SJCRH30 (cell line): ENCODE measurements around the gene SAMD13. TPM values are rescaled to one million over a fixed set of nuclear protein-coding genes. Genes with fewer than 3 reads are reported as not detected.

ENCODE experiments used
- DNase-seq, 2 experiments: peaks; one replicate each; pipeline ENCODE4 v3.0.0-alpha.2; 2015 to 2020
- H3K27ac ChIP-seq: fragments of 250-450 bp; sonication (Bioruptor Pico); 2 replicates; pipeline ENCODE4 v1.5.1; 2020; ENCODE audit warnings: mild to moderate bottlenecking, moderate library complexity
- H3K27me3 ChIP-seq: fragments of 250-450 bp; sonication (Bioruptor Pico); 2 replicates; pipeline ENCODE4 v1.5.1; 2020; ENCODE audit warnings: mild to moderate bottlenecking, moderate library complexity
- H3K36me3 ChIP-seq: fragments of 250-450 bp; sonication (Bioruptor Pico); 2 replicates; pipeline ENCODE4 v1.5.1; 2020; ENCODE audit warnings: mild to moderate bottlenecking, moderate library complexity
- H3K4me1 ChIP-seq: fragments of 250-450 bp; sonication (Bioruptor Pico); 2 replicates; pipeline ENCODE4 v1.5.1; 2020; ENCODE audit warnings: mild to moderate bottlenecking, moderate library complexity
- H3K4me3 ChIP-seq: fragments of 250-450 bp; sonication (Bioruptor Pico); 2 replicates; pipeline ENCODE4 v1.5.1; 2020; ENCODE audit warnings: mild to moderate bottlenecking, moderate library complexity
- H3K9me3 ChIP-seq: fragments of 250-450 bp; sonication (Bioruptor Pico); replicated peaks from 2 replicates; pipeline ENCODE4 v1.5.1; 2020; ENCODE audit warnings: mild to moderate bottlenecking, moderate library complexity
- total RNA-seq: library from RNA; depleted of rRNA; stranded (reverse); fragments of >200 nt; shearing (Covaris generic); gene quantifications from 2 replicates; pipeline ENCODE4 v1.2.3, GENCODE V29; 2014; rRNA removed

The SAMD13 gene
- 2.4 and 3.9 TPM in 2 replicates for total RNA-seq

- H3K4me1 ChIP-seq: peaks cover 20% of the 10 kb centered on the region
- no peaks in the 10 kb centered on the region for H3K36me3 ChIP-seq
- no peaks in the 10 kb centered on the region for H3K9me3 ChIP-seq
- H3K27me3 ChIP-seq: no peaks in the 10 kb centered on the region
- peak within 1 kb of the TSS; percentile 56 for H3K4me3 ChIP-seq
- H3K27ac ChIP-seq: peak within 1 kb of the TSS; percentile 73
- DNase-seq: peak; percentile 83 to 94
These were observed at the start of gene SAMD13 for GRCh38 chr1:84301004-84301784. SAMD13 (plus strand) TSS chr1:84301708; CDS start chr1:84303235, 1,527 bp downstream.

GRCh38 chr1:84253036-84253435, 48.5 kb upstream of the SAMD13 start:
- no peak for DNase-seq
- Histone ChIP-seq H3K9me3 (peaks cover 9% of the 10 kb centered on the region; the same call in 1 of the 2 replicates), H3K27me3 (no peaks in the 10 kb centered on the region), H3K4me1 (peaks cover 18% of the 10 kb centered on the region), H3K4me3 (no peak overlapping the region), H3K36me3 (no peaks in the 10 kb centered on the region), H3K27ac (no peak overlapping the region; the same call in 1 of the 2 replicates)

GRCh38 chr1:84253891-84254290, 47.6 kb upstream of the SAMD13 start:
- peak overlapping the region; percentile 23 for H3K27ac ChIP-seq
- H3K4me1 ChIP-seq: peaks cover 18% of the 10 kb centered on the region
- no peak overlapping the region for H3K4me3 ChIP-seq
- peaks cover 9% of the 10 kb centered on the region; the same call in 1 of the 2 replicates for H3K9me3 ChIP-seq
- no peaks in the 10 kb centered on the region for H3K36me3 ChIP-seq
- H3K27me3 ChIP-seq: no peaks in the 10 kb centered on the region
- peak; percentile 77 to 83 for DNase-seq

GRCh38 chr1:84254703-84255238, 46.7 kb upstream of the SAMD13 start:
- DNase-seq: no peak

GRCh38 chr1:84255582-84255981, 45.9 kb upstream of the SAMD13 start:
- H3K4me3 ChIP-seq: no peak overlapping the region
- H3K27me3 ChIP-seq: no peaks in the 10 kb centered on the region
- H3K4me1 ChIP-seq: peaks cover 18% of the 10 kb centered on the region
- peaks cover 4% of the 10 kb centered on the region; the same call in 1 of the 2 replicates for H3K9me3 ChIP-seq
- no peak overlapping the region for H3K27ac ChIP-seq
- DNase-seq: no peak
- no peaks in the 10 kb centered on the region for H3K36me3 ChIP-seq

More at GRCh38 chr1:84254703-84255238, 46.7 kb upstream of the SAMD13 start:
- Histone ChIP-seq H3K9me3 (peaks cover 9% of the 10 kb centered on the region; the same call in 1 of the 2 replicates), H3K4me1 (peaks cover 18% of the 10 kb centered on the region), H3K36me3 (no peaks in the 10 kb centered on the region), H3K27me3 (no peaks in the 10 kb centered on the region), H3K4me3 (no peak overlapping the region), H3K27ac (no peak overlapping the region)

GRCh38 chr1:84257617-84258016, 43.9 kb upstream of the SAMD13 start:
- DNase-seq: no peak
- Histone ChIP-seq H3K4me3 (no peak overlapping the region), H3K4me1 (peaks cover 17% of the 10 kb centered on the region), H3K36me3 (no peaks in the 10 kb centered on the region), H3K27me3 (no peaks in the 10 kb centered on the region), H3K9me3 (no peaks in the 10 kb centered on the region), H3K27ac (no peak overlapping the region)

GRCh38 chr1:84259376-84259775, 42.1 kb upstream of the SAMD13 start:
- peaks cover 2% of the 10 kb centered on the region for H3K4me1 ChIP-seq
- H3K36me3 ChIP-seq: no peaks in the 10 kb centered on the region
- DNase-seq: no peak
- no peaks in the 10 kb centered on the region for H3K9me3 ChIP-seq
- H3K27me3 ChIP-seq: no peaks in the 10 kb centered on the region
- H3K4me3 ChIP-seq: no peak overlapping the region
- no peak overlapping the region for H3K27ac ChIP-seq

- H3K4me3 ChIP-seq: no peak overlapping the region
- no peaks in the 10 kb centered on the region for H3K4me1 ChIP-seq
- H3K27me3 ChIP-seq: no peaks in the 10 kb centered on the region
- H3K36me3 ChIP-seq: no peaks in the 10 kb centered on the region
- no peak overlapping the region for H3K27ac ChIP-seq
- H3K9me3 ChIP-seq: no peaks in the 10 kb centered on the region
- no peak for DNase-seq
These were observed 41.5 kb upstream of the SAMD13 start for GRCh38 chr1:84259989-84260388.

GRCh38 chr1:84260852-84261518, 40.5 kb upstream of the SAMD13 start:
- Histone ChIP-seq H3K27ac (no peak overlapping the region), H3K36me3 (no peaks in the 10 kb centered on the region), H3K9me3 (no peaks in the 10 kb centered on the region), H3K4me3 (no peak overlapping the region), H3K4me1 (no peaks in the 10 kb centered on the region), H3K27me3 (no peaks in the 10 kb centered on the region)
- DNase-seq: no peak

- no peaks in the 10 kb centered on the region for H3K27me3 ChIP-seq
- H3K27ac ChIP-seq: no peak overlapping the region
- no peak overlapping the region for H3K4me3 ChIP-seq
These were observed 36.5 kb upstream of the SAMD13 start for GRCh38 chr1:84264961-84265360.

GRCh38 chr1:84265867-84266266, 35.6 kb upstream of the SAMD13 start:
- H3K27ac ChIP-seq: no peak overlapping the region
- no peaks in the 10 kb centered on the region for H3K36me3 ChIP-seq
- no peaks in the 10 kb centered on the region for H3K27me3 ChIP-seq
- DNase-seq: no peak
- no peak overlapping the region for H3K4me3 ChIP-seq
- no peaks in the 10 kb centered on the region for H3K4me1 ChIP-seq
- no peaks in the 10 kb centered on the region for H3K9me3 ChIP-seq

More at GRCh38 chr1:84264961-84265360, 36.5 kb upstream of the SAMD13 start:
- no peaks in the 10 kb centered on the region for H3K4me1 ChIP-seq
- H3K36me3 ChIP-seq: no peaks in the 10 kb centered on the region
- H3K9me3 ChIP-seq: no peaks in the 10 kb centered on the region
- DNase-seq: no peak

- Histone ChIP-seq H3K27me3 (no peaks in the 10 kb centered on the region), H3K4me1 (no peaks in the 10 kb centered on the region; the same call in 1 of the 2 replicates), H3K27ac (no peak overlapping the region), H3K9me3 (no peaks in the 10 kb centered on the region), H3K36me3 (no peaks in the 10 kb centered on the region), H3K4me3 (no peak overlapping the region)
- DNase-seq: no peak
These were observed 34.8 kb upstream of the SAMD13 start for GRCh38 chr1:84266748-84267147.

GRCh38 chr1:84267476-84267875, 34.0 kb upstream of the SAMD13 start:
- Histone ChIP-seq H3K9me3 (no peaks in the 10 kb centered on the region), H3K27ac (no peak overlapping the region), H3K36me3 (no peaks in the 10 kb centered on the region), H3K4me1 (no peaks in the 10 kb centered on the region; the same call in 1 of the 2 replicates), H3K27me3 (no peaks in the 10 kb centered on the region), H3K4me3 (no peak overlapping the region)
- no peak for DNase-seq

- Histone ChIP-seq H3K27ac (no peak overlapping the region), H3K4me3 (no peak overlapping the region), H3K9me3 (no peaks in the 10 kb centered on the region), H3K36me3 (no peaks in the 10 kb centered on the region), H3K4me1 (no peaks in the 10 kb centered on the region; the same call in 1 of the 2 replicates), H3K27me3 (no peaks in the 10 kb centered on the region)
- DNase-seq: no peak
These were observed 33.2 kb upstream of the SAMD13 start for GRCh38 chr1:84268346-84268745.

- no peaks in the 10 kb centered on the region; the same call in 1 of the 2 replicates for H3K4me1 ChIP-seq
- no peaks in the 10 kb centered on the region for H3K27me3 ChIP-seq
- no peak overlapping the region for H3K4me3 ChIP-seq
- DNase-seq: no peak
- no peaks in the 10 kb centered on the region for H3K9me3 ChIP-seq
- no peak overlapping the region for H3K27ac ChIP-seq
- no peaks in the 10 kb centered on the region for H3K36me3 ChIP-seq
These were observed 32.2 kb upstream of the SAMD13 start for GRCh38 chr1:84269306-84269705.
